Measurements from ENCODE around the gene ZNF581. TPM values are rescaled to one million over a fixed set of nuclear protein-coding genes. Genes with fewer than 3 reads are reported as not detected.

The ZNF581 gene
- total RNA-seq, 1 experiment from 2014 or later: 65.1 TPM

- Histone ChIP-seq H3T11ph (ENCODE audit: low read length) (no peak overlapping the region), H3K79me1 (ENCODE audit: insufficient read depth, low read depth, low read length, poor library complexity, severe bottlenecking) (no peaks in the 10 kb centered on the region), H4K5ac (ENCODE audit: insufficient read length, low read depth, low read length) (no peak overlapping the region), H3K23me2 (ENCODE audit: insufficient read length, low read depth, low read length, poor library complexity, severe bottlenecking) (no peaks in the 10 kb centered on the region), H4K20me1 (ENCODE audit: control insufficient read depth, insufficient read depth, insufficient read length) (no peaks in the 10 kb centered on the region), H2BK12ac (ENCODE audit: insufficient read length, low read depth, low read length) (no peak overlapping the region), H2BK15ac (ENCODE audit: low read depth, low read length) (no peak overlapping the region), H2AK5ac (ENCODE audit: insufficient read length, low read length) (no peak overlapping the region), H3K27me3 (ENCODE audit: insufficient read depth, low read length) (no peaks in the 10 kb centered on the region), H3K27ac (ENCODE audit: insufficient read length, low read depth, low read length) (no peak overlapping the region), H3K4me2 (ENCODE audit: insufficient read depth, insufficient read length, low read length) (no peak overlapping the region), H3K4ac (ENCODE audit: low read depth, low read length) (no peak overlapping the region), H2BK20ac (ENCODE audit: low read depth, low read length, poor library complexity, severe bottlenecking) (no peak overlapping the region), H2AFZ (ENCODE audit: low read length) (no peak overlapping the region), H3K14ac (ENCODE audit: insufficient read depth, low read length) (no peak overlapping the region), H3K9me3 (ENCODE audit: control insufficient read depth, low read depth, low read length) (no peaks in the 10 kb centered on the region), H4K91ac (ENCODE audit: insufficient read length, low read depth, low read length) (no peak overlapping the region), H2BK120ac (ENCODE audit: low read depth, low read length, poor library complexity, severe bottlenecking) (no peak overlapping the region), H3K56ac (ENCODE audit: insufficient read length, low read depth, low read length) (no peak overlapping the region), H4K8ac (replicated peaks; ENCODE audit: insufficient read length, low read depth, low read length) (no peak overlapping the region), H3K18ac (ENCODE audit: insufficient read length, low read depth, low read length) (no peak overlapping the region), H3K23ac (ENCODE audit: insufficient read length, low read depth, low read length) (no peak overlapping the region), H2BK5ac (ENCODE audit: insufficient read length, low read length) (no peak overlapping the region), H3K4me1 (ENCODE audit: insufficient read depth, low read length) (no peaks in the 10 kb centered on the region), H3K9ac (ENCODE audit: extremely low read depth, insufficient read length, low read length) (no peak overlapping the region), H3K79me2 (ENCODE audit: insufficient read depth, low read length) (no peaks in the 10 kb centered on the region)
- Mint-ChIP-seq H3K9me3 (no peaks in the 10 kb centered on the region), H3K4me3 (no peak overlapping the region), H3K27me3 (ENCODE audit: low read depth) (no peaks in the 10 kb centered on the region), H3K4me1 (no peaks in the 10 kb centered on the region), H3K27ac (no peak overlapping the region), H3K36me3 (ENCODE audit: insufficient read depth in 1 of 3, low read depth in 3 of 3) (peaks cover 24 to 65% (median 62%) of the 10 kb centered on the region in 3 experiments; a peak in 6 of 7 replicates)
- no peak for DNase-seq
- TF ChIP-seq CTCF (conservative IDR thresholded peaks at IDR 0.05): no peak
- no CpG with 5 or more reads among the region's 19 CpGs for WGBS (ENCODE audit: extremely low coverage, insufficient read length, low lambda C conversion rate)
These were observed 49.2 kb downstream of the ZNF581 start for GRCh38 chr19:55692681-55693081.

Data from H9 (cell line).